Measurements from ENCODE around the gene EYA2.
"Not testable (repeated sequence)": the region's sequence is repeated elsewhere in the genome, so short reads cannot be mapped to it uniquely, and the experiment has no call there.

Gene EYA2

DNA sequence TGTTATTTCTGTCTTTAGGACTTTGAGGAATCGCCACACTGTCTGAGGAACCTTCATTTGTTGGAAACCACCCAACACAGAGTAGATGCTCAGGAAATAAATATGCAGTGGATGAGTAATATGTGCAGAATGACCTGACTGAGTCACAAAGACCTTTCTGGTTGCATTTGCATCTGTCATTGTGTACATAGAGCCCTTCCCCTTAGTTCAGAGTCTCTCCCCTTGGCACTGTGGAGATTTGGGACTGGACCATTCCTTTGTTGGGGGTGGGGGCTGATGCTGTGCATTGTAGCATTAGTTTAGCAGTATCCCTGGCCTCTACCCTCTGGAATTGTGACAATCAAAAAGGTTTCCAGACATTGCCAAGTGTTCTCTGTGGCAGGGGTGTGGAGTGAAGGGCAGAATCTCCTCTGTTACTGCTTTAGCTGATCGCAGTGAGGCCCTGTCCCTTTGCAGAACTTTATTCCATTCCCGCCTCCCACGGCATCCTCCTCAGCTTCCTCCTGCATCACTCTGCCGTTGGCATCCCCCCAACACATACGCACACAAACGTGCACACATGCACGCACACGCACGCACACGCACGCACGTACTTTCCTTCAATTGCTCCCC lies 64.5 kb downstream of the EYA2 start:
- Histone ChIP-seq H3K79me1 (ENCODE audit: low read depth, low read length) (no peaks in the 10 kb centered on the region), H3K27me3 (ENCODE audit: control insufficient read depth in 3 of 3, insufficient read depth in 3 of 3, low read depth in 1 of 3, low read length in 3 of 3) (no peaks in the 10 kb centered on the region), H2BK12ac (ENCODE audit: low read length) (no peak overlapping the region), H3K23ac (ENCODE audit: low read depth, low read length, poor library complexity) (no peak overlapping the region), H3K9me3 (replicated peaks in 1 of 2; ENCODE audit: control insufficient read depth in 2 of 2, insufficient read depth in 1 of 2, low read depth in 1 of 2, low read length in 2 of 2) (peaks cover 0 to 4% of the 10 kb centered on the region in 2 donors), H3K27ac (replicated peaks; ENCODE audit: low read length) (no peak overlapping the region), H2AFZ (ENCODE audit: low read length) (no peak overlapping the region), H3K14ac (ENCODE audit: low read length) (no peak overlapping the region), H3K4me1 (ENCODE audit: control insufficient read depth in 2 of 2, insufficient read depth in 1 of 2, low read depth in 1 of 2, low read length in 2 of 2) (peaks cover 0 to 2% of the 10 kb centered on the region in 2 donors), H3K9ac (ENCODE audit: low read depth, low read length, poor library complexity) (no peak overlapping the region), H2BK120ac (ENCODE audit: low read depth, low read length) (no peak overlapping the region), H2BK15ac (ENCODE audit: low read length) (no peak overlapping the region), H3K36me3 (replicated peaks in 1 of 2; ENCODE audit: control insufficient read depth in 2 of 2, insufficient read depth in 2 of 2, low read length in 2 of 2) (no peaks in the 10 kb centered on the region), H4K91ac (ENCODE audit: low read depth, low read length, poor library complexity) (no peak overlapping the region), H3K4me3 (ENCODE audit: low read length in 2 of 2) (no peak overlapping the region), H3K4ac (ENCODE audit: low read length) (no peak overlapping the region), H2AK5ac (ENCODE audit: low read depth, low read length) (no peak overlapping the region), H3K4me2 (ENCODE audit: insufficient read depth, low read length, poor library complexity, severe bottlenecking) (no peak overlapping the region), H2BK5ac (ENCODE audit: low read length) (no peak overlapping the region), H3K18ac (ENCODE audit: low read length) (no peak overlapping the region), H4K8ac (ENCODE audit: low read depth, low read length) (no peak overlapping the region)
- no CpG with 5 or more reads among the region's 13 CpGs for WGBS, 2 donors (ENCODE audit: extremely low coverage in 2 of 2, insufficient read length in 2 of 2, insufficient replicate concordance in 1 of 2)
- DNase-seq (ENCODE audit: low spot score): no peak

DNA sequence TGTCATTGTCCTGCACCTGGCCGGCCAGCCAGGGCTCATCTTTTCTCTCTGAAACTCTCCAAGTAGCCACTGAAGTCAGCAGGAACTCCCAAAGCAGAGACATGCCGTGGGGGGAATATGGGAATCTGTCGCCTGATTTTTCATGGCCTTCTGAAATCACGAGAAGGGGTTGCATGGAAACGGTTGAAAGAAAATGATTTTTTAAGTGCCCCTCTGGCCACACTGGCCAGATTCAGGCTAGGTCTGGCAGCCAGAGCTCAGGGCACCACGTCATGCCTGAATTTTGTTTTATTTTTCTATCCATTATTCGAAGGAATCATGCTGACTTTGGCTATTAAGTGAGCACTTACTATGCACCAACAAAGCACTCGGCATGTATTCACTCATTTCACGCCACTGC lies 65.2 kb downstream of the EYA2 start:
- H3K79me1 ChIP-seq (ENCODE audit: low read depth, low read length): no peaks in the 10 kb centered on the region

GRCh38 chr20:46960536-46960935 lies 65.9 kb downstream of the EYA2 start:
- no peak overlapping the region for H3K4me2 ChIP-seq (ENCODE audit: insufficient read depth, low read length, poor library complexity, severe bottlenecking)
- H3K18ac ChIP-seq (ENCODE audit: low read length): peak overlapping the region; percentile 20
- H3K36me3 ChIP-seq (replicated peaks in 1 of 2; ENCODE audit: control insufficient read depth in 2 of 2, insufficient read depth in 2 of 2, low read length in 2 of 2): no peaks in the 10 kb centered on the region
- H3K4me1 ChIP-seq (ENCODE audit: control insufficient read depth in 2 of 2, insufficient read depth in 1 of 2, low read depth in 1 of 2, low read length in 2 of 2): peaks cover 0 to 2% of the 10 kb centered on the region in 2 donors
- H3K27me3 ChIP-seq (ENCODE audit: control insufficient read depth in 3 of 3, insufficient read depth in 3 of 3, low read depth in 1 of 3, low read length in 3 of 3): no peaks in the 10 kb centered on the region
- H3K4me3 ChIP-seq (ENCODE audit: low read length in 2 of 2): no peak overlapping the region
- no peak overlapping the region for H3K4ac ChIP-seq (ENCODE audit: low read length)
- no peaks in the 10 kb centered on the region for H3K79me1 ChIP-seq (ENCODE audit: low read depth, low read length)
- no peak overlapping the region for H4K91ac ChIP-seq (ENCODE audit: low read depth, low read length, poor library complexity)
- H2BK15ac ChIP-seq (ENCODE audit: low read length): no peak overlapping the region
- no peak overlapping the region for H2BK12ac ChIP-seq (ENCODE audit: low read length)
- H3K27ac ChIP-seq (replicated peaks; ENCODE audit: low read length): no peak overlapping the region
- H2BK120ac ChIP-seq (ENCODE audit: low read depth, low read length): no peak overlapping the region
- H2BK5ac ChIP-seq (ENCODE audit: low read length): no peak overlapping the region
- H3K9ac ChIP-seq (ENCODE audit: low read depth, low read length, poor library complexity): peak overlapping the region; percentile 17
- H4K8ac ChIP-seq (ENCODE audit: low read depth, low read length): no peak overlapping the region
- no peak overlapping the region for H3K14ac ChIP-seq (ENCODE audit: low read length)
- WGBS, 2 donors (ENCODE audit: extremely low coverage in 2 of 2, insufficient read length in 2 of 2, insufficient replicate concordance in 1 of 2): no CpG with 5 or more reads among the region's 11 CpGs
- H2AFZ ChIP-seq (ENCODE audit: low read length): no peak overlapping the region
- H3K9me3 ChIP-seq (replicated peaks in 1 of 2; ENCODE audit: control insufficient read depth in 2 of 2, insufficient read depth in 1 of 2, low read depth in 1 of 2, low read length in 2 of 2): peaks cover 0 to 4% of the 10 kb centered on the region in 2 donors
- no peak overlapping the region for H2AK5ac ChIP-seq (ENCODE audit: low read depth, low read length)
- no peak for DNase-seq (ENCODE audit: low spot score)
- no peak overlapping the region for H3K23ac ChIP-seq (ENCODE audit: low read depth, low read length, poor library complexity)

More for the DNA sequence above, 65.2 kb downstream of the EYA2 start:
- Histone ChIP-seq H3K27me3 (ENCODE audit: control insufficient read depth in 3 of 3, insufficient read depth in 3 of 3, low read depth in 1 of 3, low read length in 3 of 3) (no peaks in the 10 kb centered on the region), H2BK5ac (ENCODE audit: low read length) (no peak overlapping the region), H3K4me3 (ENCODE audit: low read length in 2 of 2) (no peak overlapping the region), H2BK120ac (ENCODE audit: low read depth, low read length) (no peak overlapping the region), H3K23ac (ENCODE audit: low read depth, low read length, poor library complexity) (no peak overlapping the region), H2AFZ (ENCODE audit: low read length) (no peak overlapping the region), H2BK12ac (ENCODE audit: low read length) (no peak overlapping the region), H3K14ac (ENCODE audit: low read length) (no peak overlapping the region), H3K4me1 (ENCODE audit: control insufficient read depth in 2 of 2, insufficient read depth in 1 of 2, low read depth in 1 of 2, low read length in 2 of 2) (peaks cover 0 to 2% of the 10 kb centered on the region in 2 donors), H2AK5ac (ENCODE audit: low read depth, low read length) (no peak overlapping the region), H4K91ac (ENCODE audit: low read depth, low read length, poor library complexity) (no peak overlapping the region), H3K4me2 (ENCODE audit: insufficient read depth, low read length, poor library complexity, severe bottlenecking) (no peak overlapping the region), H3K9ac (ENCODE audit: low read depth, low read length, poor library complexity) (no peak overlapping the region), H4K8ac (ENCODE audit: low read depth, low read length) (no peak overlapping the region), H3K18ac (ENCODE audit: low read length) (no peak overlapping the region), H3K27ac (replicated peaks; ENCODE audit: low read length) (no peak overlapping the region), H3K4ac (ENCODE audit: low read length) (no peak overlapping the region), H3K36me3 (replicated peaks in 1 of 2; ENCODE audit: control insufficient read depth in 2 of 2, insufficient read depth in 2 of 2, low read length in 2 of 2) (no peaks in the 10 kb centered on the region), H3K9me3 (replicated peaks in 1 of 2; ENCODE audit: control insufficient read depth in 2 of 2, insufficient read depth in 1 of 2, low read depth in 1 of 2, low read length in 2 of 2) (peaks cover 0 to 4% of the 10 kb centered on the region in 2 donors), H2BK15ac (ENCODE audit: low read length) (no peak overlapping the region)
- no CpG with 5 or more reads among the region's 9 CpGs for WGBS, 2 donors (ENCODE audit: extremely low coverage in 2 of 2, insufficient read length in 2 of 2, insufficient replicate concordance in 1 of 2)
- no peak for DNase-seq (ENCODE audit: low spot score)

DNA sequence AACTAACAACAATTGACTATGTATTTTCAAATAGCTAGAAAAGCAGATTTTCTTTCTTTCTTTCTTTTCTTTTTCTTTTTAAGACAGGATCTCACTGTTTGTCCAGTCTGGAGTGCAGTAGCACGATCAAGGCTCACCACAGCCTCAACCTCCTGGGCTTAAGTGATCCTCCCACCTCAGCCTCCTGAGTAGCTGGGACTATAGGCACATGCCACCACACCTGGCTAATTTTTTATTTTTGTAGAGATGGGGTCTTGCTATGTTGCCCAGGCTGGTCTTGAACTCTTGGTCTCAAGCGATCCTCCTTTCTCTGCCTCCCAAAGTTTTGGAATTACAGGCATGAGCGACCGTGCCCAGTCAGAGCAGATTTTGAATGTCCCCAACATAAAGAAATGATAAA lies 67.3 kb downstream of the EYA2 start:
- H2BK15ac ChIP-seq (ENCODE audit: low read length); H3K36me3 ChIP-seq (replicated peaks in 1 of 2; ENCODE audit: control insufficient read depth in 2 of 2, insufficient read depth in 2 of 2, low read length in 2 of 2); H4K91ac ChIP-seq (ENCODE audit: low read depth, low read length, poor library complexity); H2BK5ac ChIP-seq (ENCODE audit: low read length); H4K8ac ChIP-seq (ENCODE audit: low read depth, low read length); H2BK12ac ChIP-seq (ENCODE audit: low read length); H2BK120ac ChIP-seq (ENCODE audit: low read depth, low read length); H3K18ac ChIP-seq (ENCODE audit: low read length); H3K4me2 ChIP-seq (ENCODE audit: insufficient read depth, low read length, poor library complexity, severe bottlenecking); H3K9me3 ChIP-seq (replicated peaks in 1 of 2; ENCODE audit: control insufficient read depth in 2 of 2, insufficient read depth in 1 of 2, low read depth in 1 of 2, low read length in 2 of 2); H3K14ac ChIP-seq (ENCODE audit: low read length); H2AK5ac ChIP-seq (ENCODE audit: low read depth, low read length); H3K4me3 ChIP-seq (ENCODE audit: low read length in 2 of 2); DNase-seq (ENCODE audit: low spot score); H3K79me1 ChIP-seq (ENCODE audit: low read depth, low read length); H3K9ac ChIP-seq (ENCODE audit: low read depth, low read length, poor library complexity); H3K4me1 ChIP-seq (ENCODE audit: control insufficient read depth in 2 of 2, insufficient read depth in 1 of 2, low read depth in 1 of 2, low read length in 2 of 2); H2AFZ ChIP-seq (ENCODE audit: low read length); H3K27me3 ChIP-seq (ENCODE audit: control insufficient read depth in 3 of 3, insufficient read depth in 3 of 3, low read depth in 1 of 3, low read length in 3 of 3); H3K23ac ChIP-seq (ENCODE audit: low read depth, low read length, poor library complexity); H3K4ac ChIP-seq (ENCODE audit: low read length); H3K27ac ChIP-seq (replicated peaks; ENCODE audit: low read length): not testable (repeated sequence)
- no CpG with 5 or more reads among the region's 4 CpGs for WGBS, 2 donors (ENCODE audit: extremely low coverage in 2 of 2, insufficient read length in 2 of 2, insufficient replicate concordance in 1 of 2)

All from neuronal stem cell (in vitro differentiated cells).